WTC11 (cell line): ENCODE results near the gene PSMC1. TPM values are rescaled to one million over a fixed set of nuclear protein-coding genes. Genes with fewer than 3 reads are reported as not detected.
A peak's percentile ranks its signal among the peaks of the same experiment; 100 is the strongest.

Source experiments
- ATF1 ChIP-seq: sonication (generic); formaldehyde crosslinking; IDR thresholded peaks from 2 replicates; pipeline ENCODE4 v1.8.1; 2023; ENCODE audit warnings: mild to moderate bottlenecking, moderate library complexity, missing genetic modification reagents
- CREM ChIP-seq: sonication (generic); formaldehyde crosslinking; IDR thresholded peaks from 2 replicates; pipeline ENCODE4 v1.8.1; 2022; ENCODE audit warnings: mild to moderate bottlenecking, missing genetic modification reagents, moderate library complexity
- FOXP1 ChIP-seq: sonication (generic); formaldehyde crosslinking; IDR thresholded peaks from 2 replicates; pipeline ENCODE4 v1.8.0; 2022; ENCODE audit warnings: missing genetic modification reagents, mild to moderate bottlenecking, moderate library complexity, borderline replicate concordance
- GABPB1 ChIP-seq: sonication (generic); formaldehyde crosslinking; IDR thresholded peaks from 2 replicates; pipeline ENCODE4 v1.8.1; 2023; ENCODE audit warnings: mild to moderate bottlenecking, missing genetic modification reagents
- GTF2I ChIP-seq: fragments of 250-450 bp; sonication (Bioruptor Pico); conservative IDR thresholded peaks from 2 replicates; pipeline ENCODE4 v1.4.0; 2021; ENCODE audit warnings: mild to moderate bottlenecking
- HMGA2 ChIP-seq: fragments of 250-450 bp; sonication (Bioruptor Pico); IDR thresholded peaks from 2 replicates; pipeline ENCODE4 v1.4.0; 2021; ENCODE audit warnings: mild to moderate bottlenecking, moderate library complexity
- IRF1 ChIP-seq: sonication (generic); formaldehyde crosslinking; IDR thresholded peaks from 2 replicates; pipeline ENCODE4 v1.8.0; 2023; ENCODE audit warnings: missing genetic modification reagents
- MYBL2 ChIP-seq: sonication (generic); formaldehyde crosslinking; IDR thresholded peaks from 2 replicates; pipeline ENCODE4 v1.8.1; 2023; ENCODE audit warnings: mild to moderate bottlenecking, moderate library complexity, missing genetic modification reagents
- NR1H2 ChIP-seq: sonication (generic); formaldehyde crosslinking; IDR thresholded peaks from 2 replicates; pipeline ENCODE4 v1.9.0; 2021; ENCODE audit warnings: mild to moderate bottlenecking, moderate library complexity, missing genetic modification reagents
- RORB ChIP-seq: fragments of 250-450 bp; sonication (Bioruptor Pico); IDR thresholded peaks from 2 replicates; pipeline ENCODE4 v1.9.0; 2021; ENCODE audit warnings: mild to moderate bottlenecking
- STAT6 ChIP-seq: sonication (generic); formaldehyde crosslinking; conservative IDR thresholded peaks from 2 replicates; pipeline ENCODE4 v1.8.1; 2023; ENCODE audit warnings: mild to moderate bottlenecking, low read depth, missing genetic modification reagents, moderate library complexity
- ZNF138 ChIP-seq: sonication (generic); formaldehyde crosslinking; conservative IDR thresholded peaks from 2 replicates; pipeline ENCODE4 v1.8.1; 2022; ENCODE audit warnings: mild to moderate bottlenecking, moderate library complexity, missing genetic modification reagents
- ZNF317 ChIP-seq: sonication (generic); formaldehyde crosslinking; IDR thresholded peaks from 2 replicates; pipeline ENCODE4 v1.8.1; 2023; ENCODE audit warnings: low read depth, mild to moderate bottlenecking, moderate library complexity, missing genetic modification reagents, borderline replicate concordance
- ZNF416 ChIP-seq: fragments of 250-450 bp; sonication (Bioruptor Pico); IDR thresholded peaks from 2 replicates; pipeline ENCODE4 v1.9.0; 2021; ENCODE audit warnings: mild to moderate bottlenecking, inconsistent platforms
- ZNF425 ChIP-seq: fragments of 250-450 bp; sonication (Bioruptor Pico); conservative IDR thresholded peaks from 2 replicates; pipeline ENCODE4 v1.9.0; 2021; ENCODE audit warnings: mild to moderate bottlenecking
- total RNA-seq: library from RNA; stranded (reverse); gene quantifications from 3 replicates; pipeline ENCODE4 v1.2.3, GENCODE V29; 2021
- TF ChIP-seq, protein P1 (sequence below): sonication (generic); formaldehyde crosslinking; IDR thresholded peaks from 2 replicates; pipeline ENCODE4 v1.8.1; 2023; ENCODE audit warnings: mild to moderate bottlenecking, missing genetic modification reagents
- TF ChIP-seq, protein P2 (sequence below): sonication (generic); formaldehyde crosslinking; IDR thresholded peaks from 2 replicates; pipeline ENCODE4 v1.8.1; 2023; ENCODE audit warnings: mild to moderate bottlenecking, moderate library complexity, missing genetic modification reagents
- TF ChIP-seq, protein P3 (sequence below): sonication (generic); formaldehyde crosslinking; IDR thresholded peaks from 2 replicates; pipeline ENCODE4 v1.8.0; 2023; ENCODE audit warnings: mild to moderate bottlenecking, missing genetic modification reagents
- TF ChIP-seq, protein P4 (sequence below): sonication (generic); formaldehyde crosslinking; IDR thresholded peaks from 2 replicates; pipeline ENCODE4 v1.8.1; 2023; ENCODE audit warnings: mild to moderate bottlenecking, missing genetic modification reagents, moderate library complexity
- TF ChIP-seq, protein P5 (sequence below): sonication (generic); formaldehyde crosslinking; IDR thresholded peaks from 2 replicates; pipeline ENCODE4 v1.8.1; 2022; ENCODE audit warnings: mild to moderate bottlenecking, moderate library complexity, missing genetic modification reagents
- TF ChIP-seq, protein P6 (sequence below): sonication (generic); formaldehyde crosslinking; IDR thresholded peaks from 2 replicates; pipeline ENCODE4 v1.8.1; 2022; ENCODE audit warnings: missing genetic modification reagents, borderline replicate concordance

The PSMC1 gene
- total RNA-seq, 1 experiment from 2014 or later = 88.9 TPM

DNA sequence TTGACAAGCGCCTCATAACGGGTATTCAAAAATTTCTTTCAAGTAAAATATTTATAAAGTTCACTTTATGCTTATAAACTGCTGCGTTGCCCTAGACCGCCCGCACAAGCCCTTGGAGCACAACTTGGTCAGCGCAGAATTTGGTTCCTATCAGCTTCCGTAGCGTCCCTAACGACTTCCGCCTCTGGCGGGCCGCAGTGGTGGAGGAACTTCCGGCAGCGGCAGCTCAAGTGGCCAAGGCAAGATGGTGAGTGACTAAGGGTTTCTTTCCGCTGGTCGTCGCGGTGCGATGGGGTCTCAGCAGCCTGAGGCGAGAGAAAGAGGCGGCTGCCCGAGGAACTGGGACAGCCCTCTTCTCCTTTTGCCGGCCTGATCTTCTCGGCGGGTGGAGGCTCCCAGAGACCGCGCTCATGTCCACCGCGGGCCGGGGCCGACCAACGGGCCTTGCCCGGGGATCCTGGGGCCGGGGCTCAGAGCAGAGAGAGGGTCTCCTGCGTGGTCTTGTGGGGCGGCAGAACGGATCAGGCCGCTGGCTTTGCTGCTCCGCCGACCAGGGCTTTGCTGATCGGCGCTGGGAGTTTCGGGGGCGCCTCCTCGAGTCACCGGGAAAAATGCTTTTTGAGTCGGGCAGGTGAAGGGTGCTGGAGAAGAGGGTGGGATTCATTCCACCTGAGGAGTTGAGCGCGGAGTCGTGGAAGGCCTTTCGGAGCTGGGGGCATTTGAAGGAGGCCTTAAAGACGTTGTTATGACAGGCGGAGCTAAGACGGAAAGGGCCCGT is at the start of gene PSMC1 (continued):
- TF ChIP-seq STAT6 (CRISPR knock-in tag) = no peak
- TF ChIP-seq, protein P1, sequence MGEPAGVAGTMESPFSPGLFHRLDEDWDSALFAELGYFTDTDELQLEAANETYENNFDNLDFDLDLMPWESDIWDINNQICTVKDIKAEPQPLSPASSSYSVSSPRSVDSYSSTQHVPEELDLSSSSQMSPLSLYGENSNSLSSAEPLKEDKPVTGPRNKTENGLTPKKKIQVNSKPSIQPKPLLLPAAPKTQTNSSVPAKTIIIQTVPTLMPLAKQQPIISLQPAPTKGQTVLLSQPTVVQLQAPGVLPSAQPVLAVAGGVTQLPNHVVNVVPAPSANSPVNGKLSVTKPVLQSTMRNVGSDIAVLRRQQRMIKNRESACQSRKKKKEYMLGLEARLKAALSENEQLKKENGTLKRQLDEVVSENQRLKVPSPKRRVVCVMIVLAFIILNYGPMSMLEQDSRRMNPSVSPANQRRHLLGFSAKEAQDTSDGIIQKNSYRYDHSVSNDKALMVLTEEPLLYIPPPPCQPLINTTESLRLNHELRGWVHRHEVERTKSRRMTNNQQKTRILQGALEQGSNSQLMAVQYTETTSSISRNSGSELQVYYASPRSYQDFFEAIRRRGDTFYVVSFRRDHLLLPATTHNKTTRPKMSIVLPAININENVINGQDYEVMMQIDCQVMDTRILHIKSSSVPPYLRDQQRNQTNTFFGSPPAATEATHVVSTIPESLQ = no peak
- TF ChIP-seq, protein P2, sequence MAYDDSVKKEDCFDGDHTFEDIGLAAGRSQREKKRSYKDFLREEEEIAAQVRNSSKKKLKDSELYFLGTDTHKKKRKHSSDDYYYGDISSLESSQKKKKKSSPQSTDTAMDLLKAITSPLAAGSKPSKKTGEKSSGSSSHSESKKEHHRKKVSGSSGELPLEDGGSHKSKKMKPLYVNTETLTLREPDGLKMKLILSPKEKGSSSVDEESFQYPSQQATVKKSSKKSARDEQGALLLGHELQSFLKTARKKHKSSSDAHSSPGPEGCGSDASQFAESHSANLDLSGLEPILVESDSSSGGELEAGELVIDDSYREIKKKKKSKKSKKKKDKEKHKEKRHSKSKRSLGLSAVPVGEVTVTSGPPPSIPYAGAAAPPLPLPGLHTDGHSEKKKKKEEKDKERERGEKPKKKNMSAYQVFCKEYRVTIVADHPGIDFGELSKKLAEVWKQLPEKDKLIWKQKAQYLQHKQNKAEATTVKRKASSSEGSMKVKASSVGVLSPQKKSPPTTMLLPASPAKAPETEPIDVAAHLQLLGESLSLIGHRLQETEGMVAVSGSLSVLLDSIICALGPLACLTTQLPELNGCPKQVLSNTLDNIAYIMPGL (CRISPR knock-in tag) = peak; percentile 49; the same call in 1 of the 2 replicates
- TF ChIP-seq, protein P3, sequence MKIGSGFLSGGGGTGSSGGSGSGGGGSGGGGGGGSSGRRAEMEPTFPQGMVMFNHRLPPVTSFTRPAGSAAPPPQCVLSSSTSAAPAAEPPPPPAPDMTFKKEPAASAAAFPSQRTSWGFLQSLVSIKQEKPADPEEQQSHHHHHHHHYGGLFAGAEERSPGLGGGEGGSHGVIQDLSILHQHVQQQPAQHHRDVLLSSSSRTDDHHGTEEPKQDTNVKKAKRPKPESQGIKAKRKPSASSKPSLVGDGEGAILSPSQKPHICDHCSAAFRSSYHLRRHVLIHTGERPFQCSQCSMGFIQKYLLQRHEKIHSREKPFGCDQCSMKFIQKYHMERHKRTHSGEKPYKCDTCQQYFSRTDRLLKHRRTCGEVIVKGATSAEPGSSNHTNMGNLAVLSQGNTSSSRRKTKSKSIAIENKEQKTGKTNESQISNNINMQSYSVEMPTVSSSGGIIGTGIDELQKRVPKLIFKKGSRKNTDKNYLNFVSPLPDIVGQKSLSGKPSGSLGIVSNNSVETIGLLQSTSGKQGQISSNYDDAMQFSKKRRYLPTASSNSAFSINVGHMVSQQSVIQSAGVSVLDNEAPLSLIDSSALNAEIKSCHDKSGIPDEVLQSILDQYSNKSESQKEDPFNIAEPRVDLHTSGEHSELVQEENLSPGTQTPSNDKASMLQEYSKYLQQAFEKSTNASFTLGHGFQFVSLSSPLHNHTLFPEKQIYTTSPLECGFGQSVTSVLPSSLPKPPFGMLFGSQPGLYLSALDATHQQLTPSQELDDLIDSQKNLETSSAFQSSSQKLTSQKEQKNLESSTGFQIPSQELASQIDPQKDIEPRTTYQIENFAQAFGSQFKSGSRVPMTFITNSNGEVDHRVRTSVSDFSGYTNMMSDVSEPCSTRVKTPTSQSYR (CRISPR knock-in tag) = no peak
- TF ChIP-seq GABPB1 (CRISPR knock-in tag) = 0 out of 2 replicates have a peak, but pooled peaks have one; percentile 26
- no peak for TF ChIP-seq IRF1
- peak; percentile 42; the same call in 1 of the 2 replicates for TF ChIP-seq CREM (CRISPR knock-in tag)
- no peak for TF ChIP-seq HMGA2
- no peak; the same call in 1 of the 2 replicates for TF ChIP-seq MYBL2 (CRISPR knock-in tag)
- no peak for TF ChIP-seq ATF1 (CRISPR knock-in tag)
- peak; percentile 79 for TF ChIP-seq FOXP1 (CRISPR knock-in tag)
- TF ChIP-seq RORB = no peak
- TF ChIP-seq GTF2I (CRISPR knock-in tag) = no peak
- TF ChIP-seq, protein P4, sequence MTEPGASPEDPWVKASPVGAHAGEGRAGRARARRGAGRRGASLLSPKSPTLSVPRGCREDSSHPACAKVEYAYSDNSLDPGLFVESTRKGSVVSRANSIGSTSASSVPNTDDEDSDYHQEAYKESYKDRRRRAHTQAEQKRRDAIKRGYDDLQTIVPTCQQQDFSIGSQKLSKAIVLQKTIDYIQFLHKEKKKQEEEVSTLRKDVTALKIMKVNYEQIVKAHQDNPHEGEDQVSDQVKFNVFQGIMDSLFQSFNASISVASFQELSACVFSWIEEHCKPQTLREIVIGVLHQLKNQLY (CRISPR knock-in tag) = no peak
- TF ChIP-seq, protein P5, sequence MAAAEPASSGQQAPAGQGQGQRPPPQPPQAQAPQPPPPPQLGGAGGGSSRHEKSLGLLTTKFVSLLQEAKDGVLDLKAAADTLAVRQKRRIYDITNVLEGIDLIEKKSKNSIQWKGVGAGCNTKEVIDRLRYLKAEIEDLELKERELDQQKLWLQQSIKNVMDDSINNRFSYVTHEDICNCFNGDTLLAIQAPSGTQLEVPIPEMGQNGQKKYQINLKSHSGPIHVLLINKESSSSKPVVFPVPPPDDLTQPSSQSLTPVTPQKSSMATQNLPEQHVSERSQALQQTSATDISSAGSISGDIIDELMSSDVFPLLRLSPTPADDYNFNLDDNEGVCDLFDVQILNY (CRISPR knock-in tag) = peak; percentile 75
- TF ChIP-seq ZNF317 (CRISPR knock-in tag) = no peak
- TF ChIP-seq ZNF416 (CRISPR knock-in tag) = no peak
- no peak for TF ChIP-seq NR1H2 (CRISPR knock-in tag)
- no peak for TF ChIP-seq ZNF138 (CRISPR knock-in tag)
- TF ChIP-seq, protein P6, sequence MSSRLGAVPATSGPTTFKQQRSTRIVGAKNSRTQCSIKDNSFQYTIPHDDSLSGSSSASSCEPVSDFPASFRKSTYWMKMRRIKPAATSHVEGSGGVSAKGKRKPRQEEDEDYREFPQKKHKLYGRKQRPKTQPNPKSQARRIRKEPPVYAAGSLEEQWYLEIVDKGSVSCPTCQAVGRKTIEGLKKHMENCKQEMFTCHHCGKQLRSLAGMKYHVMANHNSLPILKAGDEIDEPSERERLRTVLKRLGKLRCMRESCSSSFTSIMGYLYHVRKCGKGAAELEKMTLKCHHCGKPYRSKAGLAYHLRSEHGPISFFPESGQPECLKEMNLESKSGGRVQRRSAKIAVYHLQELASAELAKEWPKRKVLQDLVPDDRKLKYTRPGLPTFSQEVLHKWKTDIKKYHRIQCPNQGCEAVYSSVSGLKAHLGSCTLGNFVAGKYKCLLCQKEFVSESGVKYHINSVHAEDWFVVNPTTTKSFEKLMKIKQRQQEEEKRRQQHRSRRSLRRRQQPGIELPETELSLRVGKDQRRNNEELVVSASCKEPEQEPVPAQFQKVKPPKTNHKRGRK = no peak
- no peak for TF ChIP-seq ZNF425 (CRISPR knock-in tag)
